ENCODE measurements around the gene DNTT. TPM values are rescaled to one million over a fixed set of nuclear protein-coding genes. Genes with fewer than 3 reads are reported as not detected.

Gene DNTT
- total and polyA plus RNA-seq, 2 experiments from 2014 or later: not detected

GRCh38 chr10:96279191-96279641 is 25.0 kb upstream of the DNTT start (continued):
- no peak for TF ChIP-seq ETS1 (IDR thresholded peaks at IDR 0.05)

- Histone ChIP-seq H3K79me2 (replicated peaks; ENCODE audit: insufficient read depth) (no peaks in the 10 kb centered on the region), H3K4me1 (ENCODE audit: insufficient read depth) (no peaks in the 10 kb centered on the region), H3K4me2 (no peak overlapping the region), H3F3A (replicated peaks; ENCODE audit: low read depth) (no peaks in the 10 kb centered on the region), H3K27ac (ENCODE audit: low read depth) (no peak overlapping the region), H3K36me3 (ENCODE audit: insufficient read depth) (no peaks in the 10 kb centered on the region), H3K9me2 (ENCODE audit: insufficient read depth) (no peaks in the 10 kb centered on the region), H4K20me1 (replicated peaks; ENCODE audit: insufficient read depth) (no peaks in the 10 kb centered on the region), H3K27me3 (ENCODE audit: insufficient read depth) (no peaks in the 10 kb centered on the region), H2AFZ (no peak overlapping the region), H3K4me3 (no peak overlapping the region)
- H3K4me3 Mint-ChIP-seq: no peak overlapping the region
- no peaks in the 10 kb centered on the region for H3K27me3 Mint-ChIP-seq (ENCODE audit: insufficient read depth, low read depth, poor library complexity)
- H3K9me3 Mint-ChIP-seq: no peaks in the 10 kb centered on the region
- peaks cover 4% of the 10 kb centered on the region; the same call in 1 of the 3 replicates for H3K4me1 Mint-ChIP-seq
- ATAC-seq (peak; percentile 38), DNase-seq (ENCODE audit: low spot score) (no peak)
- TF ChIP-seq ZNF114 (CRISPR knock-in tag; IDR thresholded peaks at IDR 0.05) (no peak), CTCF (conservative IDR thresholded peaks at IDR 0.05; ENCODE audit: low read depth in 2 of 2) (peak in 1 of 2 experiments; percentile 22; a peak in 1 of 4 replicates)
- no peak overlapping the region for H3K27ac Mint-ChIP-seq
- H3K36me3 Mint-ChIP-seq (ENCODE audit: low read depth): no peaks in the 10 kb centered on the region
Measured at GRCh38 chr10:96280859-96281258, 23.4 kb upstream of the DNTT start.

- no peak overlapping the region for H3K4me3 ChIP-seq
- no peaks in the 10 kb centered on the region for H3K27me3 ChIP-seq (ENCODE audit: insufficient read depth)
- Mint-ChIP-seq H3K36me3 (ENCODE audit: low read depth) (no peaks in the 10 kb centered on the region), H3K27me3 (ENCODE audit: insufficient read depth, low read depth, poor library complexity) (no peaks in the 10 kb centered on the region), H3K27ac (no peak overlapping the region), H3K9me3 (no peaks in the 10 kb centered on the region), H3K4me3 (no peak overlapping the region), H3K4me1 (peaks cover 4% of the 10 kb centered on the region; the same call in 1 of the 3 replicates)
- no peak for ATAC-seq
- H3K9me2 ChIP-seq (ENCODE audit: insufficient read depth): no peaks in the 10 kb centered on the region; the same call in 1 of the 2 replicates
- H2AFZ ChIP-seq: no peak overlapping the region
- no peaks in the 10 kb centered on the region for H3K36me3 ChIP-seq (ENCODE audit: insufficient read depth)
- no peak for DNase-seq (ENCODE audit: low spot score)
- H4K20me1 ChIP-seq (replicated peaks; ENCODE audit: insufficient read depth): no peaks in the 10 kb centered on the region
- no peak overlapping the region for H3K4me2 ChIP-seq
- no peaks in the 10 kb centered on the region for H3K79me2 ChIP-seq (replicated peaks; ENCODE audit: insufficient read depth)
- H3F3A ChIP-seq (replicated peaks; ENCODE audit: low read depth): no peaks in the 10 kb centered on the region
- H3K27ac ChIP-seq (ENCODE audit: low read depth): no peak overlapping the region
- no peaks in the 10 kb centered on the region for H3K4me1 ChIP-seq (ENCODE audit: insufficient read depth)
- TF ChIP-seq ZNF462 (CRISPR knock-in tag; IDR thresholded peaks at IDR 0.05) (no peak), CTCF (conservative IDR thresholded peaks at IDR 0.05; ENCODE audit: low read depth in 2 of 2) (no peak), CREB1 (CRISPR knock-in tag; IDR thresholded peaks at IDR 0.05; ENCODE audit: low read depth) (no peak), NANOG (IDR thresholded peaks at IDR 0.05; ENCODE audit: borderline replicate concordance) (no peak), EZH2 (IDR thresholded peaks at IDR 0.05; ENCODE audit: low read depth, unreplicated experiment) (no peak), JUNB (IDR thresholded peaks at IDR 0.05; ENCODE audit: unreplicated experiment) (no peak)
Measured at GRCh38 chr10:96281444-96282029, 22.7 kb upstream of the DNTT start.

Data from GM23338 (cell line).